NCI-H2227 (cell line): ENCODE measurements around the gene CDC23.
A peak's percentile ranks its signal among the peaks of the same experiment; 100 is the strongest.
"Not testable (repeated sequence)": the region's sequence is repeated elsewhere in the genome, so short reads cannot be mapped to it uniquely, and the experiment has no call there.

ENCODE experiments used
- DNase-seq: peaks from one replicate; lab custom pipeline; 2025; ENCODE audit not compliant: unreplicated experiment; lab: John Stamatoyannopoulos, UW

Gene CDC23

GRCh38 chr5:138148811-138149210 lies 64.3 kb downstream of the CDC23 start:
- DNase-seq: no peak

- not testable (repeated sequence) for DNase-seq
These were observed 69.5 kb downstream of the CDC23 start for GRCh38 chr5:138143578-138143977.

GRCh38 chr5:138141734-138142133 lies 71.4 kb downstream of the CDC23 start:
- no peak for DNase-seq

GRCh38 chr5:138140268-138140667 lies 72.9 kb downstream of the CDC23 start:
- DNase-seq: no peak

- no peak for DNase-seq
These were observed 73.4 kb downstream of the CDC23 start for GRCh38 chr5:138139781-138140090.

- DNase-seq: peak; percentile 75
These were observed 74.0 kb downstream of the CDC23 start, which contains the start of gene NME5 for GRCh38 chr5:138138949-138139780. TSS of gene NME5 (minus strand) at chr5:138139428. CDS start at chr5:138138780, 648 bp downstream.
